GM23248 (cell line): ENCODE data around the gene RICTOR. TPM values are rescaled to one million over a fixed set of nuclear protein-coding genes. Genes with fewer than 3 reads are reported as not detected.

Experiments
- DNase-seq: peaks from one replicate; pipeline ENCODE4 v3.0.0-alpha.2; 2015
- H2AFZ ChIP-seq: fragments of 200-600 bp; sonication (generic); 2 replicates; pipeline ENCODE4 v1.6.1; 2016; ENCODE audit warnings: antibody characterized with exemption
- H3F3A ChIP-seq: fragments of 200-600 bp; sonication (generic); 2 replicates; pipeline ENCODE4 v1.6.1; 2016; ENCODE audit warnings: mild to moderate bottlenecking, antibody characterized with exemption, mixed run types; ENCODE audit not compliant: insufficient read depth
- H3K27ac ChIP-seq: fragments of 200-600 bp; sonication (generic); 2 replicates; pipeline ENCODE4 v1.5.1; 2016; ENCODE audit warnings: mild to moderate bottlenecking
- H3K27me3 ChIP-seq: fragments of 200-600 bp; sonication (generic); replicated peaks from 2 replicates; pipeline ENCODE4 v1.6.1; 2016; ENCODE audit warnings: mild to moderate bottlenecking; ENCODE audit not compliant: insufficient read depth
- H3K36me3 ChIP-seq: fragments of 200-600 bp; sonication (generic); 2 replicates; pipeline ENCODE4 v1.6.1; 2016; ENCODE audit warnings: low read depth, mild to moderate bottlenecking
- H3K4me1 ChIP-seq: fragments of 200-600 bp; sonication (generic); 2 replicates; pipeline ENCODE4 v1.6.1; 2016; ENCODE audit warnings: mild to moderate bottlenecking; ENCODE audit not compliant: insufficient read depth
- H3K4me2 ChIP-seq: fragments of 200-600 bp; sonication (generic); one replicate; pipeline ENCODE4 v1.6.1; 2016; ENCODE audit warnings: mild to moderate bottlenecking; ENCODE audit not compliant: unreplicated experiment
- H3K4me3 ChIP-seq: fragments of 200-600 bp; sonication (generic); 2 replicates; pipeline ENCODE4 v1.5.1; 2016; ENCODE audit warnings: mild to moderate bottlenecking
- H3K79me2 ChIP-seq: fragments of 200-600 bp; sonication (generic); 2 replicates; pipeline ENCODE4 v1.6.1; 2016; ENCODE audit warnings: mild to moderate bottlenecking; ENCODE audit not compliant: insufficient read depth
- H3K9ac ChIP-seq: fragments of 200-600 bp; sonication (generic); 2 replicates; pipeline ENCODE4 v1.6.1; 2016; ENCODE audit warnings: mild to moderate bottlenecking
- H3K9me2 ChIP-seq: fragments of 200-600 bp; sonication (generic); 2 replicates; pipeline ENCODE4 v1.6.1; 2016; ENCODE audit warnings: mixed run types, mild to moderate bottlenecking, moderate library complexity; ENCODE audit not compliant: insufficient read depth
- H3K9me3 ChIP-seq: fragments of 200-600 bp; sonication (generic); one replicate; pipeline ENCODE4 v1.6.1; 2017; ENCODE audit warnings: low read depth
- H4K20me1 ChIP-seq: fragments of 200-600 bp; sonication (generic); 2 replicates; pipeline ENCODE4 v1.6.0; 2016; ENCODE audit not compliant: insufficient read depth
- EZH2 ChIP-seq: fragments of 200-600 bp; sonication (generic); IDR thresholded peaks from 2 replicates; pipeline ENCODE4 v1.6.1; 2018; ENCODE audit warnings: antibody characterized with exemption, mild to moderate bottlenecking; ENCODE audit not compliant: insufficient read depth, poor library complexity, severe bottlenecking
- EZH2phosphoT487 ChIP-seq: fragments of 200-600 bp; sonication (generic); IDR thresholded peaks from 2 replicates; pipeline ENCODE4 v1.6.1; 2018; ENCODE audit warnings: antibody characterized with exemption, moderate library complexity, mild to moderate bottlenecking, low read depth; ENCODE audit not compliant: insufficient read depth
- WGBS, 2 experiments: methylation state at CpG; one replicate each; pipeline ENCODE4 v1.1.6; 2015 to 2017; ENCODE audit warnings: low lambda C conversion rate in 2 of 2, low coverage in 1 of 2; ENCODE audit errors: missing lambda C conversion rate in 2 of 2; 5-methylcytosine and 5-hydroxymethylcytosine counted together
- in situ Hi-C: fragments of 300-500 bp; cut with MboI; formaldehyde crosslinking; loops from 2 replicates; pipeline ENCODE4 v1.15.0; 2020
- polyA plus RNA-seq: library from polyadenylated mRNA; unstranded; fragments of >200 nt; fragmentation: Nextera tagmentation; extraction: Ambion mirVana; gene quantifications from 2 replicates; pipeline ENCODE4 v1.2.1, GENCODE V29; 2016
- total RNA-seq: library from RNA; depleted of rRNA; stranded (reverse); fragments of >200 nt; shearing (Covaris generic); gene quantifications from 2 replicates; pipeline ENCODE4 v1.2.3, GENCODE V29; 2014

RICTOR gene
- total and polyA plus RNA-seq, 2 experiments from 2014 or later: 5.7 to 12.5 TPM

GRCh38 chr5:38961691-38962090 is 112.5 kb downstream of the RICTOR start:
- H3F3A ChIP-seq: no peaks in the 10 kb centered on the region
- peaks cover 82% of the 10 kb centered on the region for H3K36me3 ChIP-seq
- H3K4me1 ChIP-seq: no peaks in the 10 kb centered on the region
- no peaks in the 10 kb centered on the region for H3K27me3 ChIP-seq
- no peak overlapping the region for H3K9ac ChIP-seq
- H3K4me2 ChIP-seq: no peak overlapping the region
- H3K9me2 ChIP-seq: no peaks in the 10 kb centered on the region
- no peak overlapping the region for H2AFZ ChIP-seq
- no peak overlapping the region for H3K27ac ChIP-seq
- no peak overlapping the region for H3K4me3 ChIP-seq
- H4K20me1 ChIP-seq: no peaks in the 10 kb centered on the region
- no peak for TF ChIP-seq EZH2
- TF ChIP-seq EZH2phosphoT487: no peak
- H3K79me2 ChIP-seq: no peaks in the 10 kb centered on the region
- WGBS, 2 experiments: 39 to 40% methylated on average over 2 of the region's 2 CpGs
- H3K9me3 ChIP-seq: no peaks in the 10 kb centered on the region
- in situ Hi-C loops: no loop called here
- DNase-seq: no peak

- in situ Hi-C loops: no loop called here
- H3K9me2 ChIP-seq: no peaks in the 10 kb centered on the region
- no peaks in the 10 kb centered on the region for H3K79me2 ChIP-seq
- no peak overlapping the region for H3K9ac ChIP-seq
- H3K27me3 ChIP-seq: no peaks in the 10 kb centered on the region
- no peaks in the 10 kb centered on the region for H4K20me1 ChIP-seq
- DNase-seq: no peak
- no peak overlapping the region for H3K4me3 ChIP-seq
- peaks cover 90% of the 10 kb centered on the region for H3K36me3 ChIP-seq
- H3K27ac ChIP-seq: no peak overlapping the region
- H3K4me1 ChIP-seq: peaks cover 7% of the 10 kb centered on the region
- H3K9me3 ChIP-seq: no peaks in the 10 kb centered on the region
- TF ChIP-seq EZH2 (no peak), EZH2phosphoT487 (no peak)
- H2AFZ ChIP-seq: no peak overlapping the region
- no peak overlapping the region for H3K4me2 ChIP-seq
- H3F3A ChIP-seq: peaks cover 17% of the 10 kb centered on the region
- 93 to 96% methylated on average over 4 of the region's 4 CpGs for WGBS, 2 experiments
These were observed 120.7 kb downstream of the RICTOR start for GRCh38 chr5:38953426-38954012.

- Histone ChIP-seq H3K27ac (peak overlapping the region; percentile 54), H3K9me2 (no peaks in the 10 kb centered on the region), H3K9me3 (no peaks in the 10 kb centered on the region), H3K79me2 (no peaks in the 10 kb centered on the region), H3F3A (peaks cover 31% of the 10 kb centered on the region), H3K4me1 (peaks cover 19% of the 10 kb centered on the region), H3K27me3 (no peaks in the 10 kb centered on the region), H4K20me1 (no peaks in the 10 kb centered on the region), H3K9ac (0 out of 2 replicates have a peak overlapping the region, but pooled peaks have one; percentile 13), H2AFZ (no peak overlapping the region), H3K4me2 (peak overlapping the region; percentile 55), H3K36me3 (peaks cover 75% of the 10 kb centered on the region), H3K4me3 (peak overlapping the region; percentile 24; the same call in 1 of the 2 replicates)
- in situ Hi-C loops: no loop called here
- TF ChIP-seq EZH2 (no peak), EZH2phosphoT487 (no peak)
- peak; percentile 83 for DNase-seq
These were observed 125.7 kb downstream of the RICTOR start for GRCh38 chr5:38948501-38948900.

GRCh38 chr5:38944282-38944681 is 129.9 kb downstream of the RICTOR start:
- H3K4me1 ChIP-seq: peaks cover 19% of the 10 kb centered on the region
- in situ Hi-C loops: no loop called here
- no peak overlapping the region for H3K9ac ChIP-seq
- WGBS, 2 experiments: 95 to 98% methylated on average over 4 of the region's 4 CpGs
- H4K20me1 ChIP-seq: no peaks in the 10 kb centered on the region
- no peak overlapping the region for H3K4me2 ChIP-seq
- H3K27me3 ChIP-seq: no peaks in the 10 kb centered on the region
- peaks cover 47% of the 10 kb centered on the region for H3K36me3 ChIP-seq
- H3F3A ChIP-seq: peaks cover 37% of the 10 kb centered on the region
- no peak overlapping the region for H2AFZ ChIP-seq
- no peak for DNase-seq
- H3K4me3 ChIP-seq: no peak overlapping the region
- no peaks in the 10 kb centered on the region for H3K9me2 ChIP-seq
- H3K79me2 ChIP-seq: no peaks in the 10 kb centered on the region
- no peak overlapping the region for H3K27ac ChIP-seq
- TF ChIP-seq EZH2phosphoT487: no peak
- H3K9me3 ChIP-seq: no peaks in the 10 kb centered on the region

- Histone ChIP-seq H3K9me3 (no peaks in the 10 kb centered on the region), H3K27me3 (no peaks in the 10 kb centered on the region), H3K4me2 (no peak overlapping the region), H3K4me1 (peaks cover 13% of the 10 kb centered on the region), H3K9ac (no peak overlapping the region), H3F3A (peaks cover 33% of the 10 kb centered on the region), H3K36me3 (peaks cover 40% of the 10 kb centered on the region), H3K27ac (no peak overlapping the region), H2AFZ (no peak overlapping the region), H3K79me2 (no peaks in the 10 kb centered on the region), H4K20me1 (no peaks in the 10 kb centered on the region), H3K9me2 (no peaks in the 10 kb centered on the region), H3K4me3 (no peak overlapping the region)
- in situ Hi-C loops: no loop called here
- 97 to 100% methylated on average over 2 of the region's 2 CpGs for WGBS, 2 experiments
- no peak for DNase-seq
- no peak for TF ChIP-seq EZH2
These were observed 132.3 kb downstream of the RICTOR start for GRCh38 chr5:38941912-38942311.
